HEK293 (cell line): Measurements from ENCODE around the gene MPPE1.
"Not testable (repeated sequence)": the region's sequence is repeated elsewhere in the genome, so short reads cannot be mapped to it uniquely, and the experiment has no call there.

Experiments
- CTCF ChIA-PET: fragments of 350-600 bp; formaldehyde crosslinking; extraction: SDS; loops from one replicate; lab custom pipeline; 2021; ENCODE audit warnings: antibody characterized with exemption; lab: Yijun Ruan, JAX
- POLR2A ChIA-PET: fragments of 300-600 bp; formaldehyde crosslinking; extraction: SDS; loops from one replicate; lab custom pipeline; 2020; ENCODE audit warnings: antibody characterized with exemption, inconsistent platforms; lab: Yijun Ruan, JAX
- H3K27ac ChIP-seq: fragments of 200-500 bp; sonication (Bioruptor generic); 2 replicates; pipeline ENCODE4 v1.5.1; 2014; ENCODE audit warnings: low read depth, low read length, control low read depth, inconsistent platforms; ENCODE audit errors: extremely low read depth
- H3K36me3 ChIP-seq, 2 experiments: fragments of 200-500 bp in 1 of 2; sonication (Bioruptor generic) in 1 of 2; 1 replicate in 1 of 2; 2 replicates in 1 of 2; pipeline ENCODE4 v1.5.1; 2014 to 2017; ENCODE audit warnings: inconsistent platforms in 2 of 2, low read length in 2 of 2; ENCODE audit not compliant: control insufficient read depth in 2 of 2, insufficient read depth in 1 of 2
- H3K4me1 ChIP-seq: fragments of 200-500 bp; sonication (Bioruptor generic); 2 replicates; pipeline ENCODE4 v1.5.1; 2014; ENCODE audit warnings: mild to moderate bottlenecking, low read length, inconsistent platforms; ENCODE audit not compliant: control insufficient read depth, insufficient read depth
- H3K4me3 ChIP-seq: 2 replicates; pipeline ENCODE4 v1.5.1; 2011; ENCODE audit warnings: low read depth, mild to moderate bottlenecking, control low read depth, low read length, moderate library complexity
- H3K9me3 ChIP-seq: fragments of 200-500 bp; sonication (Bioruptor generic); 2 replicates; pipeline ENCODE4 v1.5.1; 2014; ENCODE audit warnings: low read depth, low read length, inconsistent platforms; ENCODE audit not compliant: control insufficient read depth, insufficient read depth
- FEZF1 ChIP-seq: fragments of 450-650 bp; formaldehyde crosslinking; IDR thresholded peaks from 2 replicates; pipeline ENCODE4 v1.5.1; 2016; ENCODE audit warnings: missing biosample characterization, missing genetic modification characterization
- TCF7L2 ChIP-seq: IDR thresholded peaks from 2 replicates; pipeline ENCODE4 v1.6.1; 2011; ENCODE audit warnings: low read depth, mild to moderate bottlenecking, inconsistent platforms, low read length, moderate library complexity, borderline replicate concordance
- ZNF138 ChIP-seq: fragments of 450-650 bp; formaldehyde crosslinking; IDR thresholded peaks from 2 replicates; pipeline ENCODE4 v1.5.1; 2016; ENCODE audit warnings: missing biosample characterization, missing genetic modification characterization, borderline replicate concordance
- ZNF266 ChIP-seq: fragments of 450-650 bp; formaldehyde crosslinking; IDR thresholded peaks from 2 replicates; pipeline ENCODE4 v1.5.1; 2016; ENCODE audit warnings: missing biosample characterization, missing genetic modification characterization, low read depth
- ZNF341 ChIP-seq: fragments of 450-650 bp; formaldehyde crosslinking; IDR thresholded peaks from 2 replicates; pipeline ENCODE4; 2016; ENCODE audit warnings: low read depth, missing biosample characterization, missing genetic modification characterization
- ZNF391 ChIP-seq: fragments of 450-650 bp; formaldehyde crosslinking; IDR thresholded peaks from 2 replicates; pipeline ENCODE4 v1.5.1; 2016; ENCODE audit warnings: low read depth, missing biosample characterization, missing genetic modification characterization, borderline replicate concordance
- ZNF48 ChIP-seq: fragments of 450-650 bp; formaldehyde crosslinking; IDR thresholded peaks from 2 replicates; pipeline ENCODE4 v1.5.1; 2016; ENCODE audit warnings: missing biosample characterization, missing genetic modification characterization
- ZNF558 ChIP-seq: fragments of 450-650 bp; formaldehyde crosslinking; IDR thresholded peaks from 2 replicates; pipeline ENCODE4 v1.5.1; 2016; ENCODE audit warnings: missing biosample characterization, missing genetic modification characterization
- ZNF626 ChIP-seq: fragments of 450-650 bp; sonication (Bioruptor Pico); formaldehyde crosslinking; IDR thresholded peaks from 2 replicates; pipeline ENCODE4 v1.5.1; 2018; ENCODE audit warnings: missing biosample characterization, missing genetic modification characterization, inconsistent platforms
- TF ChIP-seq, protein P1 (sequence below): fragments of 450-650 bp; formaldehyde crosslinking; IDR thresholded peaks from 2 replicates; pipeline ENCODE4 v1.5.1; 2016; ENCODE audit warnings: missing biosample characterization, missing genetic modification characterization
- TF ChIP-seq, protein P2 (sequence below): fragments of 450-650 bp; formaldehyde crosslinking; IDR thresholded peaks from 2 replicates; pipeline ENCODE4 v1.5.1; 2016; ENCODE audit warnings: missing biosample characterization, missing genetic modification characterization
- TF ChIP-seq, protein P3 (sequence below): fragments of 450-650 bp; formaldehyde crosslinking; IDR thresholded peaks from 2 replicates; pipeline ENCODE4 v1.5.1; 2016; ENCODE audit warnings: missing biosample characterization, missing genetic modification characterization

MPPE1 gene

DNA sequence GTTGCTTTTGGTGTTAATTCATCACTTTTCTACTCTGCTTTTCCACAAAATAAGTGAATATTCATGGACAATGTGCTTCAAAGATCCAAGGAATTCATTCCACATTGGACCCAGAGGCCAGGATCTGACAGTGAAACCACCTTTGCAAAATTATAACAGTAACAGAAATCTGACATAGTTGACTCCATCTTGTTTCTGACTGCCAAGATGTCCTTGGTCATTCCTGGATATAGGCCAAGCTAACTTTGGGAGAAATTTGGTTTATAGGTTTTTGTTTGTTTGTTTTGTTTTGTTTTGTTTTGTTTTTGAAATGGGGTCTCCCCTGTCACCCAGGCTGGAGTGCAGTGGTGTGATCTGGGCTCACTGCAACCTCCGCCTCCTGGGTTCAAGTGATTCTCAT, 10.3 kb downstream of the MPPE1 start:
- H3K4me1 ChIP-seq, result no peaks in the 10 kb centered on the region
- CTCF ChIA-PET, result interaction anchor here (0.6 kb wide), 1 partner anchor 38 kb away, joined by 3 read pairs; no protein-coding TSS in a partner anchor
- peaks cover 6 to 28% of the 10 kb centered on the region in 2 experiments; a peak in 2 of 3 replicates for H3K36me3 ChIP-seq
- H3K9me3 ChIP-seq, result no peaks in the 10 kb centered on the region
- no peak for TF ChIP-seq ZNF138
- TF ChIP-seq, protein P1, sequence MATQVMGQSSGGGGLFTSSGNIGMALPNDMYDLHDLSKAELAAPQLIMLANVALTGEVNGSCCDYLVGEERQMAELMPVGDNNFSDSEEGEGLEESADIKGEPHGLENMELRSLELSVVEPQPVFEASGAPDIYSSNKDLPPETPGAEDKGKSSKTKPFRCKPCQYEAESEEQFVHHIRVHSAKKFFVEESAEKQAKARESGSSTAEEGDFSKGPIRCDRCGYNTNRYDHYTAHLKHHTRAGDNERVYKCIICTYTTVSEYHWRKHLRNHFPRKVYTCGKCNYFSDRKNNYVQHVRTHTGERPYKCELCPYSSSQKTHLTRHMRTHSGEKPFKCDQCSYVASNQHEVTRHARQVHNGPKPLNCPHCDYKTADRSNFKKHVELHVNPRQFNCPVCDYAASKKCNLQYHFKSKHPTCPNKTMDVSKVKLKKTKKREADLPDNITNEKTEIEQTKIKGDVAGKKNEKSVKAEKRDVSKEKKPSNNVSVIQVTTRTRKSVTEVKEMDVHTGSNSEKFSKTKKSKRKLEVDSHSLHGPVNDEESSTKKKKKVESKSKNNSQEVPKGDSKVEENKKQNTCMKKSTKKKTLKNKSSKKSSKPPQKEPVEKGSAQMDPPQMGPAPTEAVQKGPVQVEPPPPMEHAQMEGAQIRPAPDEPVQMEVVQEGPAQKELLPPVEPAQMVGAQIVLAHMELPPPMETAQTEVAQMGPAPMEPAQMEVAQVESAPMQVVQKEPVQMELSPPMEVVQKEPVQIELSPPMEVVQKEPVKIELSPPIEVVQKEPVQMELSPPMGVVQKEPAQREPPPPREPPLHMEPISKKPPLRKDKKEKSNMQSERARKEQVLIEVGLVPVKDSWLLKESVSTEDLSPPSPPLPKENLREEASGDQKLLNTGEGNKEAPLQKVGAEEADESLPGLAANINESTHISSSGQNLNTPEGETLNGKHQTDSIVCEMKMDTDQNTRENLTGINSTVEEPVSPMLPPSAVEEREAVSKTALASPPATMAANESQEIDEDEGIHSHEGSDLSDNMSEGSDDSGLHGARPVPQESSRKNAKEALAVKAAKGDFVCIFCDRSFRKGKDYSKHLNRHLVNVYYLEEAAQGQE (tag by site-specific recombination), result no peak
- no peak for TF ChIP-seq TCF7L2
- TF ChIP-seq ZNF626, result no peak
- TF ChIP-seq ZNF266, result no peak
- no peak for TF ChIP-seq ZNF48 (tag by site-specific recombination)
- TF ChIP-seq ZNF391 (tag by site-specific recombination), result no peak
- TF ChIP-seq, protein P2, sequence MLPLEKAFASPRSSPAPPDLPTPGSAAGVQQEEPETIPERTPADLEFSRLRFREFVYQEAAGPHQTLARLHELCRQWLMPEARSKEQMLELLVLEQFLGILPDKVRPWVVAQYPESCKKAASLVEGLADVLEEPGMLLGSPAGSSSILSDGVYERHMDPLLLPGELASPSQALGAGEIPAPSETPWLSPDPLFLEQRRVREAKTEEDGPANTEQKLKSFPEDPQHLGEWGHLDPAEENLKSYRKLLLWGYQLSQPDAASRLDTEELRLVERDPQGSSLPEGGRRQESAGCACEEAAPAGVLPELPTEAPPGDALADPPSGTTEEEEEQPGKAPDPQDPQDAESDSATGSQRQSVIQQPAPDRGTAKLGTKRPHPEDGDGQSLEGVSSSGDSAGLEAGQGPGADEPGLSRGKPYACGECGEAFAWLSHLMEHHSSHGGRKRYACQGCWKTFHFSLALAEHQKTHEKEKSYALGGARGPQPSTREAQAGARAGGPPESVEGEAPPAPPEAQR (tag by site-specific recombination), result no peak
- no peak for TF ChIP-seq ZNF341 (tag by site-specific recombination)
- H3K4me3 ChIP-seq, result no peak overlapping the region
- POLR2A ChIA-PET, result interaction anchor here (0.6 kb wide), 1 partner anchor 336 kb away, joined by 3 read pairs; no protein-coding TSS in a partner anchor
- no peak overlapping the region for H3K27ac ChIP-seq

DNA sequence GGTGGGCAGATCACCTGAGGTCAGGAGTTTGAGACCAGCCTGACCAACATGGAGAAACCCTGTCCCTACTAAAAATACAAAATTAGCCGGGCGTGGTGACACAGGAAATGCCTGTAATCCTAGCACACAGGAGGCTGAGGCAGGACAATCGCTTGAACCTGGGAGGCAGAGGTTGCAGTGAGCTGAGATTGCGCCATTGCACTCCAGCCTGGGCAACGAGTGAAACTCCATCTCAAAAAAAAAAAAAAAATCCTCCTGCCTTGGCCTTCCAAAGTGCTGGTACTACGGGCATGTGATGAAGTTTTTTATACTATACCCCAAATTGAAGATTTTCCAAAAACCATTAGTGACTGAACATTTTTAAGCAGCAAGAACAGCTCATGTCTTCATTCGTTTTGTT, 15.7 kb downstream of the MPPE1 start:
- H3K9me3 ChIP-seq, H3K27ac ChIP-seq, H3K4me1 ChIP-seq, H3K4me3 ChIP-seq, POLR2A ChIA-PET: not testable (repeated sequence)
- CTCF ChIA-PET, result interaction anchor here (0.7 to 2.2 kb wide), 2 partner anchors 146 to 159 kb away, joined by 4 to 10 read pairs; no protein-coding TSS in a partner anchor
- H3K36me3 ChIP-seq, result peaks cover 17 to 44% of the 10 kb centered on the region in 2 experiments; a peak in 2 of 3 replicates

DNA sequence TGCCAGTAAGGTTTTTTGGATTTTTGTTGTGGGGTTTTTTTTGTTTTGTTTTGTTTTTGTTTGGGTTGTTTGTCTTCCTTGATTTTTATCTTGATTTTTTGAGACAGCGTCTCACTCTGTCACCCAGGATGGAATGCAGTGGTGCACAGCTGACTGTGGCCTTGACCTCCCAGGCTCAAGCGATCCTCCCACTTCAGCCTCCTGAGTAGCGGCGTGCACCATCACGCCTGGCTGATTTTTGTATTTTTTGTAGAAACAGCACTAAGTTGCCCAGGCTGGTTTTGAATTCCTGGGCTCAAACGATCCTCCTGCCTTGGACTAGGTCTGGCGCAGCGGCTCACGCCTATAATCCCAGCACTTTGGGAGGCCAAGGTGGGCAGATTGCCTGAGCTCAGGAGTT, 16.4 kb downstream of the MPPE1 start:
- TF ChIP-seq ZNF558 (tag by site-specific recombination), result no peak
- TF ChIP-seq, protein P1 (tag by site-specific recombination), result no peak
- TF ChIP-seq FEZF1 (tag by site-specific recombination), result no peak
- TF ChIP-seq, protein P3, sequence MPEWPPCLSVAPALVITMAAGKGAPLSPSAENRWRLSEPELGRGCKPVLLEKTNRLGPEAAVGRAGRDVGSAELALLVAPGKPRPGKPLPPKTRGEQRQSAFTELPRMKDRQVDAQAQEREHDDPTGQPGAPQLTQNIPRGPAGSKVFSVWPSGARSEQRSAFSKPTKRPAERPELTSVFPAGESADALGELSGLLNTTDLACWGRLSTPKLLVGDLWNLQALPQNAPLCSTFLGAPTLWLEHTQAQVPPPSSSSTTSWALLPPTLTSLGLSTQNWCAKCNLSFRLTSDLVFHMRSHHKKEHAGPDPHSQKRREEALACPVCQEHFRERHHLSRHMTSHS (tag by site-specific recombination), result no peak
- peaks cover 17 to 45% of the 10 kb centered on the region in 2 experiments; a peak in 2 of 3 replicates for H3K36me3 ChIP-seq

More for the DNA sequence above, 16.4 kb downstream of the MPPE1 start:
- Histone ChIP-seq H3K4me3 (no peak overlapping the region), H3K4me1 (0 out of 2 replicates have a peak, but pooled peaks cover 3% of the 10 kb centered on the region), H3K27ac (no peak overlapping the region), H3K9me3 (no peaks in the 10 kb centered on the region)
- CTCF ChIA-PET, result interaction anchor here (0.6 kb wide), 1 partner anchor 217 kb away, joined by 3 read pairs; no protein-coding TSS in a partner anchor
- POLR2A ChIA-PET, result no interaction called here
